ENCODE measurements around the gene GALNT16. TPM values are rescaled to one million over a fixed set of nuclear protein-coding genes. Genes with fewer than 3 reads are reported as not detected.
"Not testable (repeated sequence)": the region's sequence is repeated elsewhere in the genome, so short reads cannot be mapped to it uniquely, and the experiment has no call there.

Gene GALNT16
- total and polyA plus RNA-seq, 4 experiments from 2014 or later, result 0.06 TPM; not detected in 3

DNA sequence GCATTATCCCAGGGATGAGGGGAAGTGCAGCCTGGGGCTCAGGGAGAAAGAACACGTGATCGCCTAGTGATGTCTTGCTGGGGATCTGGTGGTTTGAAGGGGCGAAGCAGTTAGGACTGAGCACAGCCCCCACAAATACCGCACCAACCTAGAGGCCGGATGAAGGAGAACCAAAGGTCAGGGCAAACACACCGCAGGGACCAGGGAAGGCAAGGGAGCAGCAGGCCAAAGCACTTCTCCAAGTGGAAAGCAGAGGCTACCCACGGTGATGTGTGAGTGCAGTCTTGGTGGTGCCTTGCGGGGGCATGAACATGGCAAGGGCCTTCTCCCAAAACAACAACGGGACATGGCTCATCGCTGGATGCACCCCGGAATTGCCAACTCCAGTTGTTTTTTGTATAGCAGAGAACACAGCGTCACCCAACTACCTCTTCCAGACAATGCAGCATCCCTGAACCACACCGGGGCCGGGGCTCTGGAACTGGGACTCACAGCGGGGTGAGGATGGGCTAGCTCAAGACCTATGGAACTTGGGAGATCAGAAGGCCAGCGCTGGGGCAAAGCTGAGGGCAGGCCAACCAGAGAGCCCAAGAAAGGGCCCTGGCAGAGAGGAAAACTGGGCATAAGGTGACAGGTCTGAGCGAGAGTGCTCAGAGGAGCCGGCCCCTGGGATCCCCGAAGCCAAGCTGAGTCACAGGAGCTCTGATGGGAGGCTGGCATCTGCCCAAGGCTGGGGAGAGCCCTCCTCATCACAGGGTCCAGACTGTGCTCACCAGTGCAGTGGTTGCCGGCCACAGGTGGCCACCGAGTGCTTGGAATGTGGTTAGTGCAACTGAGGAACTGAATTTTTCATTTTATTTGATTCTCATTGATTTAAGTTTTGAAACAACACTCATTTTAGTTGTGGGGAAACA, 11.1 kb downstream of the GALNT16 start:
- DNase-seq, result no peak
- Histone ChIP-seq H3K27me3 (ENCODE audit: insufficient read depth, low read length) (no peaks in the 10 kb centered on the region), H3K27ac (ENCODE audit: low read depth, low read length) (no peak overlapping the region), H3K36me3 (ENCODE audit: insufficient read depth, low read length) (no peaks in the 10 kb centered on the region), H3K9me3 (ENCODE audit: control insufficient read depth in 1 of 2, low read length in 2 of 2) (no peaks in the 10 kb centered on the region), H3K4me3 (ENCODE audit: low read length in 2 of 2) (no peak overlapping the region), H3K4me1 (ENCODE audit: insufficient read depth, low read length) (no peaks in the 10 kb centered on the region)
- intact Hi-C loops (cut with micrococcal nuclease), result no loop called here
- Mint-ChIP-seq H3K27ac (no peak overlapping the region), H3K36me3 (no peaks in the 10 kb centered on the region), H3K9me3 (peaks cover 0 to 2% (median 0%) of the 10 kb centered on the region in 8 donors), H3K27me3 (peaks cover 1 to 8% of the 10 kb centered on the region in 2 donors), H3K4me3 (no peak overlapping the region), H3K4me1 (no peaks in the 10 kb centered on the region)
- POLR2A ChIA-PET (ENCODE audit: partially characterized antibody), result no interaction called here
- CTCF ChIA-PET (ENCODE audit: partially characterized antibody), result no interaction called here

DNA sequence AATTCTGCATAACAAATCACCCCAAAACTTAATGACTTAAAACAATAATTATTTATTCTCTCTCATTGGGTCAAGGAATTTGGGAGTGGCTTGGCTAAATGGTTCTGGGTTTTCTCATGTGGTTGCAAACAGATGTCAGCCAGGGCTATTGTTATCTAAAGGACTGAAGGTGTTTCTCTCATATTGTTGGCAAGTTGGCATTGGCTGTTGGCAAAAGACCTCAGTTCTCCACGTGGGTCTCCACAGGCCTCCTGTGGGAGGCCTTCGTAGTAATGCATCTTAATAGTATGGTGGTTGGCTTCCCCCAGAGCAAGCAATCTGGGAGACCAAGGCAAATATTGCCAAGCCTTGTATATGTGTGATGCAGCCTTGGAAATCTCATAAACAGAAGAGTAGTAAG, 14.4 kb downstream of the GALNT16 start:
- Mint-ChIP-seq H3K4me1 (no peaks in the 10 kb centered on the region), H3K36me3 (no peaks in the 10 kb centered on the region), H3K27ac (no peak overlapping the region), H3K4me3 (no peak overlapping the region), H3K9me3 (peaks cover 0 to 6% (median 0%) of the 10 kb centered on the region in 8 donors), H3K27me3 (peaks cover 1 to 10% of the 10 kb centered on the region in 2 donors)
- Histone ChIP-seq H3K4me1 (ENCODE audit: insufficient read depth, low read length) (no peaks in the 10 kb centered on the region), H3K27ac (ENCODE audit: low read depth, low read length) (no peak overlapping the region), H3K36me3 (ENCODE audit: insufficient read depth, low read length) (no peaks in the 10 kb centered on the region), H3K9me3 (ENCODE audit: control insufficient read depth in 1 of 2, low read length in 2 of 2) (no peaks in the 10 kb centered on the region), H3K27me3 (ENCODE audit: insufficient read depth, low read length) (no peaks in the 10 kb centered on the region), H3K4me3 (ENCODE audit: low read length in 2 of 2) (no peak overlapping the region)
- intact Hi-C loops (cut with micrococcal nuclease), result no loop called here
- ChIA-PET CTCF (ENCODE audit: partially characterized antibody) (no interaction called here), POLR2A (ENCODE audit: partially characterized antibody) (no interaction called here)
- DNase-seq, result no peak

DNA sequence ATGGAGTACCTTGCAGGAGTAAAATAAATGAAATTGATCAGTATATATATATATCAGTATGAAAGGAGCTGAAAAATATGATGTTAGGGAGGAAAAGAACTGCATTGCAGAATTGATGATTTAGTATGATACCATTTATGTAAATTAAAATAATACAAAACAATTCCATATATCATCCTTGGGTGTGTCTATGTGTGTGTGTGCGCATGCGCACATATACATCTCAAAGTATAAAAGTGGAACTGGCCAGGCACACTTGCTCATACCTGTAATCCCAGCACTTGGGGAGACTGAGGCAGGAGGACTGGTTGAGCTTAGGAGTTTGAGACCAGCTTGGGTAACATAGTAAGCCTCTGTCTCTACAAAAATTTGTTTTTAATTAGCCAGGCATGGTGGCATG, 15.4 kb downstream of the GALNT16 start:
- H3K9me3 ChIP-seq (ENCODE audit: control insufficient read depth in 1 of 2, low read length in 2 of 2), result no peaks in the 10 kb centered on the region
- H3K4me1 ChIP-seq (ENCODE audit: insufficient read depth, low read length), result no peaks in the 10 kb centered on the region
- no peak overlapping the region for H3K4me3 ChIP-seq (ENCODE audit: low read length in 2 of 2)
- ChIA-PET POLR2A (ENCODE audit: partially characterized antibody) (no interaction called here), CTCF (ENCODE audit: partially characterized antibody) (no interaction called here)
- H3K36me3 ChIP-seq (ENCODE audit: insufficient read depth, low read length), result no peaks in the 10 kb centered on the region
- intact Hi-C loops (cut with micrococcal nuclease), result no loop called here
- Mint-ChIP-seq H3K4me1 (no peaks in the 10 kb centered on the region), H3K4me3 (no peak overlapping the region), H3K27me3 (peaks cover 4 to 14% of the 10 kb centered on the region in 2 donors), H3K9me3 (peaks cover 0 to 6% (median 0%) of the 10 kb centered on the region in 8 donors), H3K27ac (no peak overlapping the region), H3K36me3 (no peaks in the 10 kb centered on the region)
- H3K27ac ChIP-seq (ENCODE audit: low read depth, low read length), result no peak overlapping the region
- no peak for DNase-seq
- H3K27me3 ChIP-seq (ENCODE audit: insufficient read depth, low read length), result no peaks in the 10 kb centered on the region

DNA sequence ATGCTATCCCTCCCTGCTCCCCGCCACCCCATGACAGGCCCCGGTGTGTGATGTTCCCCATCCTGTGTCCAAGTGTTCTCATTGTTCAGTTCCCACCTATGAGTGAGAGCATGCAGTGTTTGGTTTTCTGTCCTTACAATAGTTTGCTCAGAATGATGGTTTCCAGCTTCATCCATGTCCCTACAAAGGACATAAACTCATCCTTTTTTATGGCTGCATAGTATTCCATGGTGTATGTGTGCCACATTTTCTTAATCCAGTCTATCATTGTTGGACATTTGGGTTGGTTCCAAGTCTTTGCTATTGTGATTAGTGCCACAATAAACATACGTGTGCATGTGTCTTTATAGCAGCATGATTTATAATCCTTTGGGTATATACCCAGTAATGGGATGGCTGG, 17.4 kb downstream of the GALNT16 start:
- H3K4me1 ChIP-seq (ENCODE audit: insufficient read depth, low read length); H3K36me3 Mint-ChIP-seq; POLR2A ChIA-PET (ENCODE audit: partially characterized antibody); DNase-seq; H3K27me3 ChIP-seq (ENCODE audit: insufficient read depth, low read length); intact Hi-C loops (cut with micrococcal nuclease); H3K9me3 ChIP-seq (ENCODE audit: control insufficient read depth in 1 of 2, low read length in 2 of 2); H3K4me3 Mint-ChIP-seq; H3K9me3 Mint-ChIP-seq; H3K4me3 ChIP-seq (ENCODE audit: low read length in 2 of 2); H3K36me3 ChIP-seq (ENCODE audit: insufficient read depth, low read length); H3K27ac Mint-ChIP-seq; H3K27ac ChIP-seq (ENCODE audit: low read depth, low read length); CTCF ChIA-PET (ENCODE audit: partially characterized antibody); H3K4me1 Mint-ChIP-seq: not testable (repeated sequence)
- peaks cover 6 to 16% of the 10 kb centered on the region in 2 donors for H3K27me3 Mint-ChIP-seq

DNA sequence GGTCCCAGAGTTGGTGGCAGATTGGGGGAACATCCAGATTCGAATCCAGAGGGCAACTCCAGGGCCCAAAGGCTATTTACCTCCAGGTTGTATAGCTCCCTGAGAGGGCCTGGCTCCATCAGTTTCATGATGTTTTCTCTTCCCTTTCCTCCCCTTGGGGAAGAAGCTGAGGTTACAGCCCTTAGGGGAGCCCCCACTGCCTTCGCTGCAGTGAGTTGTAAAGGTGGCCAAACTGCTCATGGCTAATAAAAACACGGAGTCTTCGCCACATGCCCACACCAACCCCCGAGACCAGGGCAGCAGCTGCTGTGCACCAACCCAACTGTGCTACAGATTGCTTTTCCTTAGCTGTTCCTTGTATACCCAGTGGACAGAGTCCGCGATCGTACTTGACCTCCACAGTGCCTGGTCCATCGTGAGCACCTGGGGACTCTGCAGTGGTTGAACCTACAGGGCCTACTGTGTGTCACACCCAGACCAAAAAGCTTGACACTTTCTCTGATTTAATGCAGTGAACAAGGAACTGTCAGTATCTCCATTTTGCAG, 20.9 kb downstream of the GALNT16 start:
- intact Hi-C loops (cut with micrococcal nuclease), result no loop called here
- Mint-ChIP-seq H3K36me3 (no peaks in the 10 kb centered on the region), H3K27me3 (peaks cover 5 to 9% of the 10 kb centered on the region in 2 donors), H3K27ac (no peak overlapping the region), H3K9me3 (peaks cover 0 to 6% (median 0%) of the 10 kb centered on the region in 8 donors), H3K4me3 (no peak overlapping the region), H3K4me1 (no peaks in the 10 kb centered on the region)
- CTCF ChIA-PET (ENCODE audit: partially characterized antibody), result no interaction called here
- POLR2A ChIA-PET (ENCODE audit: partially characterized antibody), result no interaction called here
- Histone ChIP-seq H3K27ac (ENCODE audit: low read depth, low read length) (no peak overlapping the region), H3K4me3 (ENCODE audit: low read length in 2 of 2) (no peak overlapping the region), H3K36me3 (ENCODE audit: insufficient read depth, low read length) (no peaks in the 10 kb centered on the region), H3K4me1 (ENCODE audit: insufficient read depth, low read length) (no peaks in the 10 kb centered on the region), H3K27me3 (ENCODE audit: insufficient read depth, low read length) (no peaks in the 10 kb centered on the region), H3K9me3 (ENCODE audit: control insufficient read depth in 1 of 2, low read length in 2 of 2) (no peaks in the 10 kb centered on the region)
- DNase-seq, result no peak

DNA sequence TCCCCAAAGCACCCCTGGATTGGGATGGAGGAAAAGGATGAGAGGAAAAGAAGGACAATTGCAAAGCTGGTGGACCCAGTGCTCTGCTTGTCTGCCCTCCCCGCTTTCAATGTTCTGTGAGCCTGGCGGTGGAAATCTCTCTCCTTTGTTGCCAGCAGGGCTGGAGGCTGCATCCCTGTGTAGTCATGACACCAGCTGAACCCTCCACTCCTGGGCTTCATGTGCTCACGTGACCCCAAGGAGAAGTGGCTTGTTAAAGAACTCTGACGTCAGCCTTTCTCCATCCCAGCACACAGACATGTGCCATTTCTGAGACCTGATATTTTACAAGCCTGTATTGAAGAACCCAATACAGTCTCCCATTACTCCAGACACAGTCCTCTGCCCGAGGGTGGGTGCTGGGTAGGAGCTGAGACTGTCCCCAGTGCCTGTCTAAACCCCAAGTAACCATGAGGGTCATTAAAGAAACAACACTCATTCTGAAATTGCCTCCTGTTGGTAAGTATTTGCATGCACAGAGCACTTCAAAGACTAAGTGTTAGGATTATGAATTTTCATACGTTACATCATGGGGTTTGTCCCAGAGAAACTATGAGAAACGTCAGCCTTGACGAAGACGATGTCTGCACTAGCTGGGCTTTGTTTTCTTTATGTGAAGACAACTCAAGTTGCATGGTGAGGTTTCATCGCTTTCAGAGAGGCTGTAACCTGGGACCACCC, 21.7 kb downstream of the GALNT16 start:
- Histone ChIP-seq H3K27ac (ENCODE audit: low read depth, low read length) (no peak overlapping the region), H3K9me3 (ENCODE audit: control insufficient read depth in 1 of 2, low read length in 2 of 2) (no peaks in the 10 kb centered on the region), H3K36me3 (ENCODE audit: insufficient read depth, low read length) (no peaks in the 10 kb centered on the region), H3K4me3 (ENCODE audit: low read length in 2 of 2) (no peak overlapping the region), H3K27me3 (ENCODE audit: insufficient read depth, low read length) (no peaks in the 10 kb centered on the region), H3K4me1 (ENCODE audit: insufficient read depth, low read length) (no peaks in the 10 kb centered on the region)
- H3K4me3 Mint-ChIP-seq, result no peak overlapping the region
- ChIA-PET POLR2A (ENCODE audit: partially characterized antibody) (no interaction called here), CTCF (ENCODE audit: partially characterized antibody) (no interaction called here)
- H3K4me1 Mint-ChIP-seq, result no peaks in the 10 kb centered on the region
- H3K27ac Mint-ChIP-seq, result no peak overlapping the region
- peaks cover 5 to 9% of the 10 kb centered on the region in 2 donors for H3K27me3 Mint-ChIP-seq
- no peaks in the 10 kb centered on the region for H3K36me3 Mint-ChIP-seq
- no peak for DNase-seq
- intact Hi-C loops (cut with micrococcal nuclease), result no loop called here
- peaks cover 0 to 3% (median 0%) of the 10 kb centered on the region in 8 donors for H3K9me3 Mint-ChIP-seq

DNA sequence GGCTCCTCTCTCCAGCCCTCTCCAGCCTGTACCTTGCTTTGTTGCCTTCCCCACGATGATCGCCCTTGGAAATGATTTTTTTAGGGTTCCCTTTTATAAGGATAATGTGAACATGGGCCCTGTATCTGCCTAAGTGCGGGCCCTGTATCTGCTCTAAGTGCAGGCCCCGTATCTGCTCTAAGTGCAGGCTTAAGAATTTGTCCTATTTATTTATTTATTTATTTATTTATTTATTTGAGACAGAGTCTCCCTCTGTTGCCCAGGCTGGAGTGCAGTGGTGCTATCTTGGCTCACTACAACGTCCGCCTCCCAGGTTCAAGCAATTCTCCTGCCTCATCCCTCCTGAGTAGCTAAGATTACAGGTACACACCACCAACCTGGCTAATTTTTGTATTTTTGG, 22.5 kb downstream of the GALNT16 start:
- Histone ChIP-seq H3K27me3 (ENCODE audit: insufficient read depth, low read length) (no peaks in the 10 kb centered on the region), H3K36me3 (ENCODE audit: insufficient read depth, low read length) (no peaks in the 10 kb centered on the region), H3K4me1 (ENCODE audit: insufficient read depth, low read length) (no peaks in the 10 kb centered on the region), H3K4me3 (ENCODE audit: low read length in 2 of 2) (no peak overlapping the region), H3K27ac (ENCODE audit: low read depth, low read length) (no peak overlapping the region), H3K9me3 (ENCODE audit: control insufficient read depth in 1 of 2, low read length in 2 of 2) (no peaks in the 10 kb centered on the region)
- Mint-ChIP-seq H3K36me3 (no peaks in the 10 kb centered on the region), H3K27ac (no peak overlapping the region), H3K27me3 (peaks cover 5 to 9% of the 10 kb centered on the region in 2 donors), H3K4me1 (no peaks in the 10 kb centered on the region), H3K4me3 (no peak overlapping the region), H3K9me3 (no peaks in the 10 kb centered on the region)
- POLR2A ChIA-PET (ENCODE audit: partially characterized antibody), result no interaction called here
- CTCF ChIA-PET (ENCODE audit: partially characterized antibody), result no interaction called here
- no peak for DNase-seq
- intact Hi-C loops (cut with micrococcal nuclease), result no loop called here

Data from CD4-positive, alpha-beta memory T cell (primary cell).